ENCODE results near the gene PACRG. TPM values are rescaled to one million over a fixed set of nuclear protein-coding genes. Genes with fewer than 3 reads are reported as not detected.

PACRG gene
- total and polyA plus RNA-seq, 2 donors (not counting 3 experiments of a cell fraction or from before 2014, with no cell fraction given): 0.08 TPM; not detected in 1

- no peak overlapping the region for H3K9ac ChIP-seq (replicated peaks; ENCODE audit: extremely low read depth, insufficient read depth, low read length)
- ChIA-PET CTCF (interaction anchor here (0.6 kb wide), 1 partner anchor 212 kb away, joined by 3 read pairs; no protein-coding TSS in a partner anchor), POLR2A (no interaction called here)
- no peak overlapping the region for H3K27ac ChIP-seq (ENCODE audit: insufficient read depth, low read depth, low read length)
- FAIRE-seq (no peak), DNase-seq (ENCODE audit: low read depth, low spot score) (no peak)
- no peaks in the 10 kb centered on the region for H3K9me3 ChIP-seq (replicated peaks; ENCODE audit: control insufficient read depth, insufficient read depth, low read length)
- intact Hi-C loops (cut with micrococcal nuclease): no loop called here
- dilution Hi-C loops (cut with MboI; ENCODE audit: extremely low pct_ligation_motif_present, low sequenced_read_pairs): no loop called here
- no peaks in the 10 kb centered on the region for H3K79me2 ChIP-seq (ENCODE audit: control insufficient read depth, insufficient read depth, low read length)
- H3K36me3 ChIP-seq (ENCODE audit: control insufficient read depth in 2 of 2, extremely low read depth in 1 of 2, insufficient read depth in 2 of 2, low read length in 2 of 2): no peaks in the 10 kb centered on the region
- no peaks in the 10 kb centered on the region for H3K4me1 ChIP-seq (ENCODE audit: control insufficient read depth, extremely low read depth, insufficient read depth, low read length)
- H3K27me3 ChIP-seq (ENCODE audit: control insufficient read depth in 2 of 2, insufficient read depth in 2 of 2, low read length in 2 of 2): peaks cover 0 to 2% of the 10 kb centered on the region in 2 experiments
- no peak overlapping the region for H2AFZ ChIP-seq (ENCODE audit: low read depth, low read length)
- no peak for TF ChIP-seq MAX (IDR thresholded peaks at IDR 0.05; ENCODE audit: insufficient read depth, insufficient read length)
- no peak for TF ChIP-seq POLR2A (IDR thresholded peaks at IDR 0.05; ENCODE audit: low read depth, low read length)
- TF ChIP-seq POLR2AphosphoS5 (IDR thresholded peaks at IDR 0.05; ENCODE audit: insufficient read depth, low read depth, low read length): no peak
- TF ChIP-seq GATA2 (IDR thresholded peaks at IDR 0.05; ENCODE audit: insufficient read depth, insufficient read length, low read depth, low read length): no peak
- no peak for TF ChIP-seq MYC (IDR thresholded peaks at IDR 0.05; ENCODE audit: low read depth, low read length)
- TF ChIP-seq EZH2 (IDR thresholded peaks at IDR 0.05; ENCODE audit: borderline replicate concordance, low read depth, low read length, severe bottlenecking): no peak
- no peak overlapping the region for H3K4me3 ChIP-seq (replicated peaks in 1 of 3; ENCODE audit: insufficient read depth in 1 of 3, low read depth in 1 of 3, low read length in 3 of 3)
- BruUV-seq (replicated peaks): no TSS peak
- H3K9me1 ChIP-seq (replicated peaks; ENCODE audit: control insufficient read depth, extremely low read depth, insufficient read depth, low read length): no peaks in the 10 kb centered on the region
- no peak overlapping the region for H3K4me2 ChIP-seq (ENCODE audit: insufficient read depth, low read length)
- no peaks in the 10 kb centered on the region for H4K20me1 ChIP-seq (replicated peaks; ENCODE audit: control insufficient read depth, extremely low read depth, insufficient read depth, low read length)
Measured at GRCh38 chr6:163200694-163201093, 472.9 kb downstream of the PACRG start.

- no TSS peak for BruUV-seq (replicated peaks)
- Histone ChIP-seq H3K9me1 (replicated peaks; ENCODE audit: control insufficient read depth, extremely low read depth, insufficient read depth, low read length) (no peaks in the 10 kb centered on the region), H2AFZ (ENCODE audit: low read depth, low read length) (no peak overlapping the region), H3K79me2 (ENCODE audit: control insufficient read depth, insufficient read depth, low read length) (no peaks in the 10 kb centered on the region), H3K36me3 (ENCODE audit: control insufficient read depth in 2 of 2, extremely low read depth in 1 of 2, insufficient read depth in 2 of 2, low read length in 2 of 2) (no peaks in the 10 kb centered on the region), H3K4me1 (ENCODE audit: control insufficient read depth, extremely low read depth, insufficient read depth, low read length) (no peaks in the 10 kb centered on the region), H3K27ac (ENCODE audit: insufficient read depth, low read depth, low read length) (no peak overlapping the region), H3K9me3 (replicated peaks; ENCODE audit: control insufficient read depth, insufficient read depth, low read length) (no peaks in the 10 kb centered on the region), H3K27me3 (ENCODE audit: control insufficient read depth in 2 of 2, insufficient read depth in 2 of 2, low read length in 2 of 2) (peaks cover 0 to 2% of the 10 kb centered on the region in 2 experiments), H3K9ac (replicated peaks; ENCODE audit: extremely low read depth, insufficient read depth, low read length) (no peak overlapping the region), H4K20me1 (replicated peaks; ENCODE audit: control insufficient read depth, extremely low read depth, insufficient read depth, low read length) (no peaks in the 10 kb centered on the region), H3K4me3 (replicated peaks in 1 of 3; ENCODE audit: insufficient read depth in 1 of 3, low read depth in 1 of 3, low read length in 3 of 3) (no peak overlapping the region), H3K4me2 (ENCODE audit: insufficient read depth, low read length) (no peak overlapping the region)
- ChIA-PET POLR2A (no interaction called here), CTCF (no interaction called here)
- DNase-seq (ENCODE audit: low read depth, low spot score): no peak
- TF ChIP-seq JUN (IDR thresholded peaks at IDR 0.05; ENCODE audit: borderline replicate concordance, insufficient read depth, insufficient read length, low read depth) (no peak), MYC (IDR thresholded peaks at IDR 0.05; ENCODE audit: low read depth, low read length) (no peak), POLR2A (IDR thresholded peaks at IDR 0.05; ENCODE audit: low read depth, low read length) (no peak), FOS (IDR thresholded peaks at IDR 0.05; ENCODE audit: borderline replicate concordance, insufficient read depth, low read length) (no peak)
- dilution Hi-C loops (cut with MboI; ENCODE audit: extremely low pct_ligation_motif_present, low sequenced_read_pairs): no loop called here
- intact Hi-C loops (cut with micrococcal nuclease): no loop called here
- FAIRE-seq: no peak
Measured at GRCh38 chr6:163201855-163202254, 474.1 kb downstream of the PACRG start.
